Natural killer cell (primary cell): ENCODE results near the gene HBP1. TPM values are rescaled to one million over a fixed set of nuclear protein-coding genes. Genes with fewer than 3 reads are reported as not detected.

Experiments
- ATAC-seq, 3 donors: fragments of 150-1000 bp in 2 of 3; fragments of 200-7000 bp in 1 of 3; cut with Tn5 transposase; 1 replicate in 1 of 3; 2 replicates in 2 of 3; pipeline ENCODE4 v1.10.0; 2021; ENCODE audit warnings: mild to moderate bottlenecking in 2 of 3, moderate library complexity in 2 of 3
- DNase-seq, 2 donors: peaks; one replicate each; pipeline versions ENCODE4 v3.0.0 to v3.0.0-alpha.2; 2013 to 2021; ENCODE audit warnings: mixed read lengths in 1 of 2
- H3K27ac ChIP-seq: one replicate; pipeline ENCODE4 v1.5.1; 2013; ENCODE audit warnings: mild to moderate bottlenecking, low read length
- H3K27me3 ChIP-seq: one replicate; pipeline ENCODE4 v1.6.1; 2013; ENCODE audit warnings: low read length; ENCODE audit not compliant: control insufficient read depth, insufficient read depth
- H3K36me3 ChIP-seq: one replicate; pipeline ENCODE4 v1.6.1; 2013; ENCODE audit warnings: low read length; ENCODE audit not compliant: control insufficient read depth, insufficient read depth
- H3K4me1 ChIP-seq: one replicate; pipeline ENCODE4 v1.6.1; 2013; ENCODE audit warnings: low read length; ENCODE audit not compliant: control insufficient read depth, insufficient read depth
- H3K4me3 ChIP-seq: one replicate; pipeline ENCODE4 v1.5.1; 2013; ENCODE audit warnings: low read length
- H3K9me3 ChIP-seq: one replicate; pipeline ENCODE4 v1.6.1; 2013; ENCODE audit warnings: low read length; ENCODE audit not compliant: control insufficient read depth, insufficient read depth
- H3K27ac Mint-ChIP-seq, 2 donors: one replicate each; pipeline ENCODE4 v1.8.0; 2022; ENCODE audit warnings: mild to moderate bottlenecking in 2 of 2, mixed read lengths in 2 of 2, moderate library complexity in 1 of 2
- H3K27me3 Mint-ChIP-seq, 2 donors: one replicate each; pipeline ENCODE4 v1.8.0; 2022; ENCODE audit warnings: low read depth in 2 of 2, mixed read lengths in 2 of 2
- H3K36me3 Mint-ChIP-seq: one replicate; pipeline ENCODE4 v1.8.0; 2022; ENCODE audit warnings: mixed read lengths
- H3K4me1 Mint-ChIP-seq, 2 donors: one replicate each; pipeline ENCODE4 v1.8.0; 2022; ENCODE audit warnings: mixed read lengths in 2 of 2
- H3K4me3 Mint-ChIP-seq: one replicate; pipeline ENCODE4 v1.8.0; 2022; ENCODE audit warnings: mild to moderate bottlenecking, moderate library complexity, mixed read lengths
- H3K9me3 Mint-ChIP-seq, 2 donors: one replicate each; pipeline ENCODE4 v1.8.0; 2022; ENCODE audit warnings: mixed read lengths in 2 of 2
- WGBS: methylation state at CpG from one replicate; pipeline ENCODE4 v1.1.7; 2013; ENCODE audit warnings: missing lambda C conversion rate; ENCODE audit not compliant: insufficient coverage; 5-methylcytosine and 5-hydroxymethylcytosine counted together
- intact Hi-C: fragments of 100-400 bp; cut with micrococcal nuclease; formaldehyde crosslinking; loops from one replicate; pipeline ENCODE4 v1.14.2; 2022
- total RNA-seq, 4 donors: library from RNA; stranded (reverse); fragments of 120-200 nt in 1 of 4; gene quantifications; one replicate each; pipeline versions ENCODE4 v1.2.3 to v1.2.4, GENCODE V29; 2013 to 2022
- TF ChIP-seq, protein P1 (sequence below): fragments of 200-600 bp; IDR thresholded peaks from one replicate; pipeline ENCODE4 v1.8.0; 2022; ENCODE audit warnings: antibody characterized with exemption

HBP1 gene
- total RNA-seq, 3 donors from 2014 or later (not counting 1 experiment from before 2014, with no cell fraction given), result 186 to 249 (median 243) TPM

DNA sequence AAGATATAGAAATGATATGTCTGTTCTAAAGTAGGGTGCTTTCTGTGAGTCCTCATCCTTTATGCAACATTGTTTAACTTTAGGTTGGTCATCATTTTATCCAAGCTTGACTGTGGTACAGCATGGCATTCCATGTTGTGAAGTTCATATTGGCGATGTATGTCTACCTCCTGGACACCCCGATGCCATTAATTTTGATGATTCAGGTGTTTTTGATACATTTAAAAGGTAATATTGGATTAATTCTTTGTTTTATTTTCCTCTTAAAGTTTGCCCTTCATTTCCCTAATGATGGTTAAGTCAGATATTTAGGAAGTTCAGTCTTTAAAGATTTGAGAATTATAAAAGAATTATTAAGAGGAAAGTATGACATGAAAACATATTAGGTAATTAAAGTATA, 21.3 kb downstream of the HBP1 start:
- intact Hi-C loops, result no loop called here
- H3K4me1 ChIP-seq, result no peaks in the 10 kb centered on the region
- H3K9me3 ChIP-seq, result no peaks in the 10 kb centered on the region
- ATAC-seq (no peak), DNase-seq (no peak)
- TF ChIP-seq, protein P1, sequence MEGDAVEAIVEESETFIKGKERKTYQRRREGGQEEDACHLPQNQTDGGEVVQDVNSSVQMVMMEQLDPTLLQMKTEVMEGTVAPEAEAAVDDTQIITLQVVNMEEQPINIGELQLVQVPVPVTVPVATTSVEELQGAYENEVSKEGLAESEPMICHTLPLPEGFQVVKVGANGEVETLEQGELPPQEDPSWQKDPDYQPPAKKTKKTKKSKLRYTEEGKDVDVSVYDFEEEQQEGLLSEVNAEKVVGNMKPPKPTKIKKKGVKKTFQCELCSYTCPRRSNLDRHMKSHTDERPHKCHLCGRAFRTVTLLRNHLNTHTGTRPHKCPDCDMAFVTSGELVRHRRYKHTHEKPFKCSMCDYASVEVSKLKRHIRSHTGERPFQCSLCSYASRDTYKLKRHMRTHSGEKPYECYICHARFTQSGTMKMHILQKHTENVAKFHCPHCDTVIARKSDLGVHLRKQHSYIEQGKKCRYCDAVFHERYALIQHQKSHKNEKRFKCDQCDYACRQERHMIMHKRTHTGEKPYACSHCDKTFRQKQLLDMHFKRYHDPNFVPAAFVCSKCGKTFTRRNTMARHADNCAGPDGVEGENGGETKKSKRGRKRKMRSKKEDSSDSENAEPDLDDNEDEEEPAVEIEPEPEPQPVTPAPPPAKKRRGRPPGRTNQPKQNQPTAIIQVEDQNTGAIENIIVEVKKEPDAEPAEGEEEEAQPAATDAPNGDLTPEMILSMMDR, result no peak
- Mint-ChIP-seq H3K27me3 (no peaks in the 10 kb centered on the region), H3K4me1 (peaks cover 7 to 41% of the 10 kb centered on the region in 2 donors), H3K9me3 (no peaks in the 10 kb centered on the region), H3K4me3 (no peak overlapping the region), H3K36me3 (peaks cover 46% of the 10 kb centered on the region), H3K27ac (peak overlapping the region in 1 of 2 donors; percentile 19)
- no peak overlapping the region for H3K4me3 ChIP-seq
- no peak overlapping the region for H3K27ac ChIP-seq
- peaks cover 89% of the 10 kb centered on the region for H3K36me3 ChIP-seq
- 100% methylated on average over 2 of the region's 2 CpGs for WGBS
- H3K27me3 ChIP-seq, result no peaks in the 10 kb centered on the region

DNA sequence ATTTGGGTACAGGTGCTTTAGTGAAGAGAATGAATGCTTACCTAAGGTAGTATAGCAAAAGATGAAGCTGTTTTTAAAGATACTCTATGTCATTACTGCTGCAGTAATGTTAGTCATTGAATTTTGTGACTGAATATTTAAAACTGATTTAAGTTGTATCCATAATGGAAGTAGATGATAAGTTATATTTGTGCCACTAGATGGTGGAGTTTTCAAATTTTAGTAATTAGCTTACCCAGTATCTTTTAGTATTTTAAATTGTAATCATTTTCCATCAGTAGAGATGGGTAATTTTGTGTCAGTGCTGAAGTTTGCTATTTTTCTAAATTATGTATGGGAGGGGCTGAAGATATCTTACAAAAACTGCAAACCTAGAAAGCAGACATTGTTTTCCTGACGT, 25.2 kb downstream of the HBP1 start:
- Histone ChIP-seq H3K27me3 (no peaks in the 10 kb centered on the region), H3K4me1 (no peaks in the 10 kb centered on the region), H3K9me3 (no peaks in the 10 kb centered on the region), H3K27ac (no peak overlapping the region), H3K4me3 (no peak overlapping the region), H3K36me3 (peaks cover 93% of the 10 kb centered on the region)
- H3K4me3 Mint-ChIP-seq, result no peak overlapping the region
- TF ChIP-seq, protein P1, result no peak
- H3K4me1 Mint-ChIP-seq, result peaks cover 5 to 11% of the 10 kb centered on the region in 2 donors
- peak overlapping the region; percentile 4 to 44 for H3K27ac Mint-ChIP-seq
- ATAC-seq (no peak), DNase-seq (no peak)
- no peaks in the 10 kb centered on the region for H3K27me3 Mint-ChIP-seq
- H3K36me3 Mint-ChIP-seq, result peaks cover 23% of the 10 kb centered on the region
- intact Hi-C loops, result no loop called here
- no CpG with 5 or more reads among the region's 1 CpG for WGBS
- H3K9me3 Mint-ChIP-seq, result no peaks in the 10 kb centered on the region

DNA sequence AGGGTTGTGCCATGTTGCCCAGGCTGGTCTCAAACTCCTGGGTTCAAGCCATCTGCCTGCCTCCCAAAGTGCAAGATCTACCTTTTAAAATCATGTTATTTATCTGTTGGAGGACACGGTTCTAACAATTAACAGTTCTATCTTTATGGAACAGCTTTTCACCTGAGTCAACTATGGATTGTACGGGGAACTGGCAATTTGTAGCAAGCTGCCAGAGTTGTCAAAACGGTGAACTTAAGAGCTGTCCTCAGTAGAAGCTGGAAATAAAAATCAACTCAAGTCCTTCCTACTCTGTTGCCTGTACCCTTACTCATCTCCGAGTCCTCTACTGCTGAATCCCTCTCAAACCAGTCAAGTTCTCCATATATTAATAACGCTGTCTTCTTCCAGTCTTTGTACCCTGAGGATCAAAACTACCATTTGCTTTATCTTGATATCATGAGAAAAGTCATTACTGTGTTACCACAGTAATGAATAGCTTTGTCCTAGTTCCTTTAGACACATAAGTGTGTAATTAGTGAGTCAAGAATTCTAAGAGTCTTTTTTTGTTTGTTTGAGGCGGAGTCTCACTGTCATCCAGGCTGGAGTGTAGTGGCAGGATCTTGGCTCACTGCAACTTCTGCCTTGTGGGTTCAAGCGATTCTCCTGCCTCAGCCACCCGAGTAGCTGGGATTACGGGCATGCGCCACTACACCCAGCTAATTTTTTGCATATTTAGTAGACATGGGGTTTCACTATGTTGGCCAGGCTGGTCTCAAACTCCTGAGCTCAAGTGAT, 28.2 kb downstream of the HBP1 start:
- Histone ChIP-seq H3K9me3 (no peaks in the 10 kb centered on the region), H3K36me3 (peaks cover 92% of the 10 kb centered on the region), H3K27me3 (no peaks in the 10 kb centered on the region), H3K27ac (no peak overlapping the region), H3K4me3 (no peak overlapping the region), H3K4me1 (no peaks in the 10 kb centered on the region)
- TF ChIP-seq, protein P1, result no peak
- H3K36me3 Mint-ChIP-seq, result peaks cover 37% of the 10 kb centered on the region
- no peak for DNase-seq
- no peaks in the 10 kb centered on the region for H3K9me3 Mint-ChIP-seq
- H3K4me1 Mint-ChIP-seq, result peaks cover 5 to 6% of the 10 kb centered on the region in 2 donors
- WGBS, result 96% methylated on average over 10 of the region's 10 CpGs
- H3K4me3 Mint-ChIP-seq, result no peak overlapping the region
- H3K27me3 Mint-ChIP-seq, result no peaks in the 10 kb centered on the region
- no peak for ATAC-seq
- peak overlapping the region; percentile 8 to 33 for H3K27ac Mint-ChIP-seq
- intact Hi-C loops, result no loop called here
